Spleen (tissue), 7 donors: Measurements from ENCODE around the gene CCL18.
A peak's percentile ranks its signal among the peaks of the same experiment; 100 is the strongest.

Source experiments
- POLR2A ChIP-seq, 3 donors: fragments of 450-650 bp; IDR thresholded peaks; one replicate each; pipeline ENCODE4 v1.5.1; 2017; ENCODE audit warnings: antibody characterized with exemption in 3 of 3, mild to moderate bottlenecking in 1 of 3
- POLR2AphosphoS5 ChIP-seq, 3 donors: sonication (generic); formaldehyde crosslinking; IDR thresholded peaks; one replicate each; pipeline ENCODE4 v1.5.1; 2017; ENCODE audit warnings: antibody characterized with exemption in 3 of 3
- TF ChIP-seq, protein P1 (sequence below), 11 experiments: fragments of 200-600 bp in 7 of 11; fragments of 450-650 bp in 4 of 11; sonication (generic) in 4 of 11; IDR thresholded peaks in 8 of 11; conservative IDR thresholded peaks in 3 of 11; 1 replicate in 7 of 11; 2 replicates in 4 of 11; pipeline versions ENCODE4 v1.4.0 to v1.8.0; 2016 to 2021; ENCODE audit warnings: antibody characterized with exemption in 11 of 11, inconsistent platforms in 4 of 11, mild to moderate bottlenecking in 1 of 11
- donor health status: DM: no; HTN: no; CAD: no; lungs with moderate emphysema.
- donor health status: DM: no; HTN: no; CAD: no.
- donor health status: DM: no; HTN: no; CAD: no.

- no peak for TF ChIP-seq POLR2A (IDR thresholded peaks at IDR 0.05)
- TF ChIP-seq, protein P1, sequence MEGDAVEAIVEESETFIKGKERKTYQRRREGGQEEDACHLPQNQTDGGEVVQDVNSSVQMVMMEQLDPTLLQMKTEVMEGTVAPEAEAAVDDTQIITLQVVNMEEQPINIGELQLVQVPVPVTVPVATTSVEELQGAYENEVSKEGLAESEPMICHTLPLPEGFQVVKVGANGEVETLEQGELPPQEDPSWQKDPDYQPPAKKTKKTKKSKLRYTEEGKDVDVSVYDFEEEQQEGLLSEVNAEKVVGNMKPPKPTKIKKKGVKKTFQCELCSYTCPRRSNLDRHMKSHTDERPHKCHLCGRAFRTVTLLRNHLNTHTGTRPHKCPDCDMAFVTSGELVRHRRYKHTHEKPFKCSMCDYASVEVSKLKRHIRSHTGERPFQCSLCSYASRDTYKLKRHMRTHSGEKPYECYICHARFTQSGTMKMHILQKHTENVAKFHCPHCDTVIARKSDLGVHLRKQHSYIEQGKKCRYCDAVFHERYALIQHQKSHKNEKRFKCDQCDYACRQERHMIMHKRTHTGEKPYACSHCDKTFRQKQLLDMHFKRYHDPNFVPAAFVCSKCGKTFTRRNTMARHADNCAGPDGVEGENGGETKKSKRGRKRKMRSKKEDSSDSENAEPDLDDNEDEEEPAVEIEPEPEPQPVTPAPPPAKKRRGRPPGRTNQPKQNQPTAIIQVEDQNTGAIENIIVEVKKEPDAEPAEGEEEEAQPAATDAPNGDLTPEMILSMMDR (IDR thresholded peaks at IDR 0.05 in 8 of 11, conservative IDR thresholded peaks at IDR 0.05 in 3 of 11): no peak
- TF ChIP-seq POLR2AphosphoS5 (IDR thresholded peaks at IDR 0.05): peak in 1 of 3 donors; percentile 57
Observed at GRCh38 chr17:36107660-36108059, 43.6 kb downstream of the CCL18 start.
